HG02759 (cell line): Measurements from ENCODE around the gene KREMEN2.

Experiments
- ATAC-seq: cut with Tn5 transposase; IDR thresholded peaks from one replicate; pipeline ENCODE4 v1.9.1; 2021; ENCODE audit warnings: mild to moderate bottlenecking, moderate library complexity; ENCODE audit not compliant: unreplicated experiment

The KREMEN2 gene

DNA sequence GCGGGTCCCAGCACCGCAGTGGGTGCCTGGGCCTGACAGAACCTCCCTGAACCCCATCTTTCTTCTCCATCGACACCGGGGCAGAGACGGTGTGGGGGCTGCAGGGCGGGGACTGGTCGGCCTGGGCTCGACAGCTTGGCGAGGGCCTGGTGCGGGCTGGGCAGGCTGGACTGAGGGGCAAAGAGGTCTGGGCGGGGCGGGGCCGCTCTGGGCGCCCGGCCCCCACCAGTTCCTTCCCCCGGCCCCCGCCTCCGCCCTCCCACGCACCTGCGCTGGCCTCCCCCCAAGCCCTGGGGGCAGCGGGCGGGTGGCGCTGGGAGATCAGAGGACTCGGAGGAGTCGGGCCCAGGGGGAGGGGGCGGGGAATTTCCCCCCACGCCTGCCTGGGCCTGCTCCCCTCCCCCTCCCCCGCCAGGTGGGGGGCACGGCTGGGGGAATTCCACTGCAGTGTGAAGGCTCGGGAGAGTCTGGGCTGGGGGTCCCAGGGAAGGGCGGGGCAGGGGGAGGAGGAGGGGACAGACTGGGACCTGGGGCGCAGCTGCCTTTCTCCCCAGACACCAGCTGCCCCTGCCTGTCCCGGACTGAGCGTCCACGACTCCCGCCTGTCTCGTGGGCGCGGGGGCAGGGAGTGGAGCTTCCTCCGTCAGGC is 877 bp upstream of the KREMEN2 start:
- ATAC-seq = no peak

DNA sequence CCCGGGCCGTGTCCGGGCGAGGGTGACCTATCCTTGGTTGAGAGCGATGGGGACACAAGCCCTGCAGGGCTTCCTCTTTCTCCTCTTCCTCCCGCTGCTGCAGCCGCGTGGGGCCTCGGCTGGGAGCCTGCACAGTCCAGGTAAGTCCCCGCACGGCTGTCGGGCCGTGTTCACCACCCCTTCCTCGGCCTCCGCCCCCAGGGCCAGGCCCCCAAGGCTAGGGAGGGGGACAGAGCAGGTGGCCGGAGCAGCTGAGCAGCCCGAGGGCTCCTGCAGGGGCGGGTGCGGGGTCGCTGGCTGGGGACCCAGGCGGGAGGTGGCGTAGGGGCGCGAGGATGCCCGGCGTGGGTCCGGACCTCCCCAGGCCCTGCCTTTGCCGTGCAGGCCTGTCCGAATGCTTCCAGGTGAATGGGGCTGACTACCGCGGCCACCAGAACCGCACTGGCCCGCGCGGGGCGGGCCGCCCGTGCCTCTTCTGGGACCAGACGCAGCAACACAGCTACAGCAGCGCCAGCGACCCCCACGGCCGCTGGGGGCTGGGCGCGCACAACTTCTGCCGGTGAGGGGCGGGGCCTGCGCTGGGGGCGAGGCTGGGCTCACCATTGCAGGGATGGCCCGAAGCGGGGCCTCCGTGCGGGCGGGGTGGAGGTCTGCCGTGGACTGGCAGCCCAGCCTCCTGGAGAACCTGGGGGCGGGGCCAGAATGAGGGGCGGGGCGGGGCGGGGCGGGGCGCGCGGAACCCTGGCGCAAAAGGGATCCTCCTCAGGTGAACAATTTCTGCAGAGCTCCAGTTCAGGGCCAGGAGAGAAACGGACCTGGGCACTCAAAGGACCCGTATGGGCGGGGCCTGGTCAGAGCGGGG is 631 bp downstream of the KREMEN2 start:
- ATAC-seq = no peak

DNA sequence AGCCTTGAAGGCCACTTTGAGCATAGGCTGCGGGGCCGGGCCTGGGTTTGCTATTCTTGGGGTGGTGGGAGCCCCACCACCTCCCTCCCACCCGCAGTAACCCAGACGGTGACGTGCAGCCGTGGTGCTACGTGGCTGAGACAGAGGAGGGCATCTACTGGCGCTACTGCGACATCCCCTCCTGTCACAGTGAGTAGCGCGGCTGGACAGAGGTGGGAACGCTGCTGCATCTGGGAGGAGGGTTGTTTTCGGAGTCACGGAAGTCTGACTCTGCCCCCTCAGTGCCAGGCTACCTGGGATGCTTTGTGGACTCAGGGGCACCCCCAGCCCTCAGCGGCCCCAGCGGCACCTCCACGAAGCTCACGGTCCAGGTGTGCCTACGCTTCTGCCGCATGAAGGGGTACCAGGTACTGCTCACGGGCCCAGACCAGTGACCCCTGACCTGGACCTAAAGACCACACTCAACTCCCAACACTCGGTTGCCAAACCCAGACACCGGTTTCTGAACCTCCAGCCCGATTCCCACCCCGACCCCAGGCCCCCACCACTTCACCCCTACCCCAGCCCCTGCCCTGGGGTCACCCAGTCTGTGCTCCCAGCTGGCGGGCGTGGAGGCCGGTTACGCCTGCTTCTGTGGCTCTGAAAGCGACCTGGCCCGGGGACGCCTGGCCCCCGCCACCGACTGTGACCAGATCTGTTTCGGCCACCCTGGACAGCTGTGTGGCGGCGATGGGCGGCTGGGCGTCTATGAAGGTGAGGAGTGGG is 2.1 kb downstream of the KREMEN2 start:
- ATAC-seq = no peak

DNA sequence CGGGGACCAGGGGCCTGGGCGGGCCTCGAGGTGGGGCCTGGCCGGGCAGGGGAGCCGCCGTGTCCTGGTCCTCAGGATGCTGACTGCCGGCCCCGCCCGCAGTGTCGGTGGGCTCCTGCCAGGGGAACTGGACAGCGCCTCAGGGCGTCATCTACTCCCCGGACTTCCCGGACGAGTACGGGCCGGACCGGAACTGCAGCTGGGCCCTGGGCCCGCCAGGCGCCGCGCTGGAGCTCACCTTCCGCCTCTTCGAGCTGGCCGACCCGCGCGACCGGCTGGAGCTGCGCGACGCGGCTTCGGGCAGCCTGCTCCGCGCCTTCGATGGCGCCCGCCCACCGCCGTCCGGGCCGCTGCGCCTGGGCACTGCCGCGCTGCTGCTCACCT is 2.7 kb downstream of the KREMEN2 start:
- no peak for ATAC-seq

DNA sequence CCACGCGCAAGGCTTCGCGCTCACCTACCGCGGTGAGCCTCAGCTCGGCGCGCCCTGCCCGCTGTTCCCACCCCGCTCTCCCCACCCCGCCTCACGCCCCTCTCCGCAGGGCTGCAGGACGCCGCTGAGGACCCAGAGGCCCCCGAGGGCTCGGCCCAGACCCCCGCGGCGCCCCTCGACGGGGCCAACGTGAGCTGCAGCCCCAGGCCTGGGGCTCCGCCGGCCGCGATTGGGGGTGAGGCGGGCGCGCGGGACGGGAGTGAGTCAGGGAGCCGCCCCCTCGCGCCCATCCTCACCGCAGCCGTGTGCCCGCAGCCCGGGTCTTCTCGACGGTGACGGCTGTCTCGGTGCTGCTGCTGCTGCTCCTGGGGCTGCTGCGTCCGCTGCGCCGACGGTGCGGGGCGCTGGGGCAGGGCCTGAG is 3.1 kb downstream of the KREMEN2 start:
- no peak for ATAC-seq

DNA sequence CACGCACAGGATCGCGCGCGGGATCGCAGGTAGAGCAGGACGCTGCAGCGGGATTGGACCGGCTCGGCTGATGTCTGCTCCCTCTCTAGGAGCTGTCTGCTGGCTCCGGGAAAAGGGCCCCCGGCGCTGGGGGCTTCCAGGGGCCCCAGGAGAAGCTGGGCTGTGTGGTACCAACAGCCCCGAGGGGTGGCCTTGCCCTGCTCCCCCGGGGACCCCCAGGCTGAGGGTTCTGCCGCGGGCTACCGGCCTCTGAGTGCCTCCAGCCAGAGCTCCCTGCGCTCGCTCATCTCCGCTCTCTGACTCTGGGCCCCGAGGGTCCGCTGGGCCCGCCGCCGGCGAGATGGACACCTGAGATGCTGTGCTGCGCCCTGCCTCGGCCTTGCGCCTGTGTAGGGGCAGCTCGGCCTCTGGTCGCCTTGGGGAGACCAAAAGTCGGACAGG is 3.7 kb downstream of the KREMEN2 start:
- no peak for ATAC-seq

DNA sequence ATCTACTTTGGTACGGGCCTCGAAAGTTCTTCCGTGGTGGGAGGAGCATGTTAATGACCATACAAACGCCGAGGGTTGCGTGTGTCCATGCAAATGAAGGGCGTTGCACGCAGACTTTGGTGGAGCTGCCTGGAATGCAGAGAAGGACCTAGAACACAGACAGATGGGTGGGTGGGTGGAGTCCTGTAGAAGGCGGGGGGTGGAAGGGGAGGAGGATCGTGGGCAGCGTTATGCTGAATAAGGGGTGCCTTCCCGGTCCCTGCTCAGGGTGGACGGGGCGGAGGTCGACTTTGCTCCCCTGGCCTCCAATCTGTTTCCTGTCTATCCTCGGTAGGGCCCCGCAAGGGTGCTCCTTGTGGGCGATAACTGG is 4.3 kb downstream of the KREMEN2 start:
- no peak for ATAC-seq

DNA sequence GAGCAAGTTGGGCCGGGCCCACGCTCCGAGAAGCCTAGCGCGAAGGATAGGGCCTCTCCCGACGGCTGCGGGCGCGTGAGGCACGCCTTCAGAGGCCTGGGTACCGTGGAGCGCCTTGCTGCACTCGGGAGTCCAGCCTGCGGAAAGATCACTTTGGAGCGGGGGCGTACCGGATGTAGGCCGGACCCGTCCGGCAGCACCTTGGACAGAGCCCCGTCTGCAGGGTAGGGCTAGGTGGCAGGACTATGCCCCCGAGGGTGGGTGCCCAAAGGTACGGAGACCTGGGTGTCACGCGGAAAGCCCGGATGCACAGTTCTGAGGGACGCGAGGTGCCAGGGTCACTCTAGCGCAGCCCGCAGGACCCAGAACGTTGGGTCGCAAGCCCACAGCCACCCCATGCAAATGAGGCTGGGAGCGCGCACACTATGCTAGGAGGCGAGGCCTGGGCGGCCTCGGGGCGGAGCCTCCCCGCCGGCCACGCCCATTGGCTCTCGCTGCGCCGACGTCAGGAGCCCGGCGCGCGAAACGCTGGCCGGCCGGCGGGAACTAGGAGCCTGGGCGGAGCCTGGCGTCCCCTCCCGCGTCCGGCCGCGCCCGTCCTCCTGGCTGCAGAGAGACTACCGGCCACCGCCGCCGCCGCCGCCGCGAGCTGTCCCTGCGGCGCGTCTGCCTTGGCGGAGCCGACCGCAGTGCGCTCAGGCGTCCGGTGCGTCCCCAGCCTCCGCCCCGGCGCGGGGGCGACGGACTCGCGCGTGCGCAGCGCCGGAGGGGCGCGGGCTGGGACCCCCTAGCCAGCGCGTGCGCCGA is 4.9 kb downstream of the KREMEN2 start, which contains the start of gene PAQR4:
Gene PAQR4, plus strand, starts transcription at position 611 of the 807 bp plus-strand sequence. CDS start 327 bp downstream, outside the sequence.
- ATAC-seq = peak; percentile 74

DNA sequence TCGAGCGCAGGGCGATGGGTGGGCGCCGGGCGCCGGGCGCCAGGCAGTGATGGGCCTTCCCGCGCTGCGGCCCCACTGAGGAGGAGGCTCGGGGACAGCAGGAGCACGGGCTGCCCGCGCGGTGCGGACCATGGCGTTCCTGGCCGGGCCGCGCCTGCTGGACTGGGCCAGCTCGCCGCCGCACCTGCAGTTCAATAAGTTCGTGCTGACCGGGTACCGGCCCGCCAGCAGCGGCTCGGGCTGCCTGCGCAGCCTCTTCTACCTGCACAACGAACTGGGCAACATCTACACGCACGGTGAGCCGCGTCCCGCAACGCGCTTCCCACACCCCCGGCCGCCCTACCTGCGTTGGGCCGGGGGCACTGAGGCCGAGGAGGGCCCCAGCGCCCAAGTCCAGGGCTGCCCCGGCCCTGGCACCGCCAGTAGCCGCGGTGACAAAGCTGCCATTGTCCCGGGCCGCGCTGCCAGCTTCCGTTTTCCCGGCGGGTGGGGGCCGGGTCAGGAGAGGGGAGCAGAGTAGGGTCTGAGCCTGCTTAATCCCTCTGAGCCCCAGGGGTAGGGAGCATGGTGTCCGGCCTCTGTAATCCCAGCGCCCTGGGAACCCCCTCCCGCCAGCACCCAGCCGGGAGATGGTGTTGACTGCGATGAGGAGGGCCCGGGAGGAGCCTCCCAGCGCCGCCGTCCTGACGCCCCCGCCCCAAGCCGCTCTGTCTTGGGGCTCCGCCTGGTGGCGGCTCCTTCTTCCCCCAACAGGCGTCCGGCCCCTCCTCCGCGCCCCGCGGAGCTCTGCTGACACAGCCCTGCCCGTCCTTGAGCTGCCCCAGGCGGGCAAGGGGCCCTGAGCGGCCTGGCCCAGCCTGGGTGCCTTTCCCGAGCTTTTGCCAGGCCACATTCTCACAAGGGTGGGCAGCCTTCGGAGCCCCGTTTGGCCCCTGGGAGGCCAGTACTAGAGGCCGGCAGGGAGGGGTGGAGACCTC is 5.8 kb downstream of the KREMEN2 start:
- ATAC-seq = peak; percentile 41

DNA sequence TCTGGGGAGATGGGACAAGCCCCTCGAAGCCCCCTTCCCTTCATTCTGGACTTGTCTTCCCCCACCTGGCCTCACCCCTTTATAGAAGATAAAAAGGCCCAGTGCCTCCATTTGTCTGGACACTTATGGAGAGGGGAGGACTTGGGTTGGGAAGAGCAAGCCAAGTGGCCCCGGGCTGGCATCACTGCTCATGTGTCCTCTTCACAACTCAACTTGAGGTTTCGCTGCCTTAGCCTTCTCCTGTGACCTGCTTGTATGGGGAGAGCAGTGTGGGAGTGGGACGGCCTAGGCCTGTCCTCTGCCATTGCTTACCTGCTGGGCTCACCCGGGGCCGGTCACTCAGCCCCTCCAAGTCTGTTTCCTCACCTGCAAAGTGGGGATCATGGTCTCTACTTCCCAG is 6.5 kb downstream of the KREMEN2 start:
- ATAC-seq = no peak

DNA sequence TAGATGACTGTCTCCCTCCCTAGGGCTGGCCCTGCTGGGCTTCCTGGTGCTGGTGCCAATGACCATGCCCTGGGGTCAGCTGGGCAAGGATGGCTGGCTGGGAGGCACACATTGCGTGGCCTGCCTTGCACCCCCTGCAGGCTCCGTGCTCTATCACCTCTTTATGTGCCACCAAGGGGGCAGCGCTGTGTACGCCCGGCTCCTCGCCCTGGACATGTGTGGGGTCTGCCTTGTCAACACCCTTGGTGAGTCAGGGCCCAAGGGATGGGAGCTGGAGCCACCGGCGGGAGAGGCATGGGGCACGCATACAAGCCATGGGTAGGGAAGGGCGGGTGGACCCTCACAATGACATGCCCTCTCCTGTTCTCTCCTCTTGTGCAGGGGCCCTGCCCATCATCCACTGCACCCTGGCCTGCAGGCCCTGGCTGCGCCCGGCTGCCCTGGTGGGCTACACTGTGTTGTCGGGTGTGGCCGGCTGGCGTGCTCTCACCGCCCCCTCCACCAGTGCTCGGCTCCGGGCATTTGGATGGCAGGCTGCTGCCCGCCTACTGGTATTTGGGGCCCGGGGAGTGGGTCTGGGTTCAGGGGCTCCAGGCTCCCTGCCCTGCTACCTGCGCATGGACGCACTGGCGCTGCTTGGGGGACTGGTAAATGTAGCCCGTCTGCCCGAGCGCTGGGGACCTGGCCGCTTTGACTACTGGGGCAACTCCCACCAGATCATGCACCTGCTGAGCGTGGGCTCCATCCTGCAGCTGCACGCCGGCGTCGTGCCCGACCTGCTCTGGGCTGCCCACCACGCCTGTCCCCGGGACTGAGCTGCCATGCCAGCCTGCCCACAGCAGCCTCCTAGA is 7.3 kb downstream of the KREMEN2 start:
- no peak for ATAC-seq

DNA sequence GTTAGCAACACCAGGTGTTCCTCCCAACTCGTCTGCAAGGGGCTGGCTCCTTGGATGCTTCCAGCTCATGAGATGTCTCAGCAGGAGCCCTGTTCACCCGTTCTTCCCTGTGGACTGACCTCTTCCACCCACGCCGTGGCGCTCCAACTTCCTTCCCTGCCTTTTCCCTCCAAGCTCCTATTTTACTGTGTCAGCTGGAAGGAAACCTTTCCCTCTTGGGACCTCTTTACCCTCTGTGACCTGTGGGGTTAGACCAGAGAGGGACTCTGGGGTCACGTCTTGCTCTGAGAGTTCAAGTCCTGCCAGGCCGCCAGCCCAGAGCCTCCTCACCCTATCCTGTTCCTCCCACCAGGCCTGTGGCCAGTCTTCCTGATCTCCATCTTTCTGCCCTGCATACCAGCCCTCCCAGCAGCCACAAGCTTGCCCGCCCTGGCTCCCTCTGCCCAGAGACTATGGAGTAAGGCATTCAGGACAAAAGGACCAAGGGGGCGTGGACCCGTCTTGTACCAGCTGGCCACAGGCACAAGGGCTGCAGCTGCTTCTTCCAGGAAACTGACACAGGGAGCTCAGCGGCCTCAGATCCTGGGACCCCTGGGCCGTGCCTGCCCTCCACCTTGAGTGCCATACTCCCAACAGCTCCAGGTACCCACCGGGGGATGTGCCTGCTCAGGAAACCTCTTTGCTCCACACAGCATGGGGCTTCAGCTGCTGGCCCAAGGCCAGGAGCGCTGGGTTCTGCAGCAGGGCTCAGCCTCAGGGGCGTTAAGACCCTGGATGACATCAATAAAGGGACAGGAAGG is 8.1 kb downstream of the KREMEN2 start:
- no peak for ATAC-seq

DNA sequence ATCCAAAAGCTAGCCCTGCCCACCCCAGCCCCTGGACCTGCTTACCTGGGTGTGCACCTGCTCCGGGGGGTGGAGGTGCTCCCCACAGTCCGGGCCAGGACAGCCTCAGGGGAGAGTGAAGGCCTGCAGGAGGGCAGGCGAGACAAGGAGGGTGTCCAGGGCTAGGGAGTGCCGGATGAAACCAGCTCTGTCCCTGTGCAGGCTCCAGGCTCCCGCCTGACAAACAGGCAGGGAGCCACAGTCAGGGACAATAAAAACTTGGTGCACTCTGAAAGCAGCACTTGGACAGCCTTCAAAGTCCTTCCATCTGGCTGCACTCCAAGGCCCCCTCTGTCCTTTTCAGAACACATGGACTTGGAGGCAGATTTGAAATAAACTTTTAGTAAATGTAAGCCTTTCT is 9.0 kb downstream of the KREMEN2 start:
- ATAC-seq = no peak

DNA sequence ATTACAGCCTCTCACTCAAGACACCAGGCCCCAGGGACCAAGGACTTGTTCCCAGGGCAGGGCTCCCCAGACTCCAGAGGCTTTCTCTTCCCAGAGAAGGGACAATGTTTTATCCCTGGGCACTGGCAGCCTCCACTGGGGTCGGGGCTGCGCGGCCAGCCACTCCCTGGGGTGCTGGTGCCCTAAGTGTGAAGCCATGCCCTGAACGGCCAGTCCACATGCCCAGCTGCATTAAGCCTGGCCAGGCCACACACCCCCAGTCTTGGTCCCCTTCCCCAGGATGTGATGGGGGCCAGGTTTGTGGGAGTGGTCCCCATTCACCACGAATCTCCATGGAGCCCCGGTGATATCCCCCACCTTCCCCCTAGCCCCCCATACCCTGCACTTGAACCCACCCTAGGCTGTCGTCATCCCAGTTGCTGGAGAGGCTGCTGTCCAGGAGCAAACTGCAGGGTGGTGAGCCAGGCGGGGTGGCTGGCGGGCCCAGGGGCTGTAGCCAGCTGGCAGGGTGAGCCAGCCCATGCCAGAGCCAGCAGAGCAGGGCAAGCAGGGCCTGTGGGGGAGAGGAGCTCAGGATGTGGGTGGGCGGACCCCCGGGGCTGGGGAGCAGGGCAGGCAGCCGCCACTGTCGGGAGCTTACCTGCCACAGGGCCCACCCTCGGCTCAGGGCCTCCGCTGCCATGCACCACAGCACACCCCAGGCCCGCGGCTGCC is 9.7 kb downstream of the KREMEN2 start:
- ATAC-seq = no peak

DNA sequence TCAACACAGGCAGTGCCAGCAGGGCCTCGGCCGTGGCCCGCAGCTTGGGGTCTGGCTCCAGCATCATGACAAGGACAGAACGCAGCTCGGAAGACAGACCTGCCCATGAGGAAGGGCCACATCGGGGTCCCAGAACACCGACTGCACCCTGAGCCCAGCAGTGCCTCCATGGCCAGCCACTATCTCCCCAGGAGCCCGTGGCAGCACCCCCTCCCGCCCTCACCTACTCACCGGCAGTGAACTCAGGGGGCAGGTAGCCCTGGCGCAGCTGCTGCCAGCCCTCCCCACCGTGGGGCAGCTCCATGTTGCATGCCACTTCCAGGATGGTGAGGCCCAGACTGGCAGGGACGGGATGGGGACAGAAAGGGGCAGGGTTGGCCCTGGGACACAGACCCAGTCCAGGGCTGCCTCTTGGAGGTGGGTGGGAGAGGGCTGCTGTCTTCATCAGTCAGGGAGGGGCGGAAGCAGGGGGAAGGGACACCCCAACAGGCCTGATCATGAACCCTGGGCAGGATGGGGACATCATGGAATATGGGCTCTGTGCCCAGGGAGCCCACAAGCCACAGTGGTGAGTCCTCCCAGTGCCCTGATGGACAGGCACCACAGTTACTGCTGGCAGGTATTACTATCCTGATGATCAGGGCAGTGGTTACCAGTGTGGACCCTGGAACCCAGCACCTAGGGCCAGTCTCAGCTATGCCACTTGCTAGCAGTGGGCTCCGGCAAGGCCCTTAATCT is 10.4 kb downstream of the KREMEN2 start:
- no peak for ATAC-seq

DNA sequence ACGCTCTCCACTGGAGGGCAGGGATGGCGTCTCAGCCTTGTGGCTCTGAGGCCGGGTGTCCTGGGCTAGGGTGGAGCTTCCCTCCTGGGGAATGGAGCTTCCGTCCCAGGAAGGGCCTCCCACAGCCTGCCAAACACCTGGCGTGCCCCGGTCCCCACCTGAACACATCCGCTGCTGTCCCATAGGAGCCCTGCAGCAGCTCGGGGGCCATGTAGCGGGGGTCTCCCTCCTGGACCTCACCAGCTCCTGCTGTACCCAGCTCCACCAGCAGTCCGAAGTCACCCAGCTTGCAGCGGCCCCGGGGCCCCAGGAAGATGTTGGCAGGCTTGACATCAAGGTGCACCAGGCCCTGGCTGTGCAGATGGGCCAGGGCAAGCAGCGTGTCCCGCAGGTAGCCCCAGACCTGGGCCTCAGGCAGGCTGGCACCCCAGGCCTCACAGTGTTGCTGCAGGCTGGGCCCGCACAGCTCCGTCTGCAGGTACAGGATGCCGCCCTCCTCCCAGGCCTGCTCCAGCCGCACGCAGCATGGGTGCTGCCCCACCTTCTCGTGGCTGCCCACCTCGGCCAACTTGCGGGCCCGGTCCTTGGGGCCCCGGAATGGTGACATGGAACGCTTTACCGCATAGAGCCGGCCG is 11.2 kb downstream of the KREMEN2 start:
- ATAC-seq = no peak
